WTC11 (cell line): ENCODE data around the gene TULP3. TPM values are rescaled to one million over a fixed set of nuclear protein-coding genes. Genes with fewer than 3 reads are reported as not detected.

ENCODE experiments used
- ATF2 ChIP-seq: sonication (generic); formaldehyde crosslinking; IDR thresholded peaks from 2 replicates; pipeline ENCODE4 v1.8.1; 2022; ENCODE audit warnings: low read depth, missing genetic modification reagents, borderline replicate concordance
- CREB1 ChIP-seq: sonication (generic); formaldehyde crosslinking; IDR thresholded peaks from 2 replicates; pipeline ENCODE4 v1.8.0; 2023; ENCODE audit warnings: mild to moderate bottlenecking, missing genetic modification reagents
- E2F4 ChIP-seq: sonication (generic); formaldehyde crosslinking; IDR thresholded peaks from 2 replicates; pipeline ENCODE4 v1.8.1; 2022; ENCODE audit warnings: low read depth, mild to moderate bottlenecking, moderate library complexity, missing genetic modification reagents, borderline replicate concordance
- ESRRA ChIP-seq: sonication (generic); formaldehyde crosslinking; IDR thresholded peaks from 2 replicates; pipeline ENCODE4 v1.8.1; 2022; ENCODE audit warnings: mild to moderate bottlenecking, missing genetic modification reagents, borderline replicate concordance
- FOXK1 ChIP-seq: sonication (generic); formaldehyde crosslinking; IDR thresholded peaks from 2 replicates; pipeline ENCODE4 v1.8.0; 2022; ENCODE audit warnings: mild to moderate bottlenecking, moderate library complexity, missing genetic modification reagents
- FOXP1 ChIP-seq: sonication (generic); formaldehyde crosslinking; IDR thresholded peaks from 2 replicates; pipeline ENCODE4 v1.8.0; 2022; ENCODE audit warnings: missing genetic modification reagents, mild to moderate bottlenecking, moderate library complexity, borderline replicate concordance
- GABPB1 ChIP-seq: sonication (generic); formaldehyde crosslinking; IDR thresholded peaks from 2 replicates; pipeline ENCODE4 v1.8.1; 2023; ENCODE audit warnings: mild to moderate bottlenecking, missing genetic modification reagents
- HMGXB4 ChIP-seq: sonication (generic); formaldehyde crosslinking; IDR thresholded peaks from 2 replicates; pipeline ENCODE4 v1.8.1; 2023; ENCODE audit warnings: mild to moderate bottlenecking, moderate library complexity, missing genetic modification reagents
- MAX ChIP-seq: sonication (generic); formaldehyde crosslinking; IDR thresholded peaks from 2 replicates; pipeline ENCODE4 v1.8.0; 2022; ENCODE audit warnings: mild to moderate bottlenecking, missing genetic modification reagents
- PRDM15 ChIP-seq: sonication (generic); formaldehyde crosslinking; IDR thresholded peaks from 2 replicates; pipeline ENCODE4 v1.8.0; 2022; ENCODE audit warnings: missing genetic modification reagents
- PREB ChIP-seq: sonication (generic); formaldehyde crosslinking; IDR thresholded peaks from 2 replicates; pipeline ENCODE4 v1.8.1; 2022; ENCODE audit warnings: mild to moderate bottlenecking, missing genetic modification reagents, moderate library complexity, borderline replicate concordance
- SMAD4 ChIP-seq: sonication (generic); formaldehyde crosslinking; IDR thresholded peaks from 2 replicates; pipeline ENCODE4 v1.8.0; 2022; ENCODE audit warnings: mild to moderate bottlenecking, missing genetic modification reagents
- STAT6 ChIP-seq: sonication (generic); formaldehyde crosslinking; conservative IDR thresholded peaks from 2 replicates; pipeline ENCODE4 v1.8.1; 2023; ENCODE audit warnings: mild to moderate bottlenecking, low read depth, missing genetic modification reagents, moderate library complexity
- ZNF425 ChIP-seq: fragments of 250-450 bp; sonication (Bioruptor Pico); conservative IDR thresholded peaks from 2 replicates; pipeline ENCODE4 v1.9.0; 2021; ENCODE audit warnings: mild to moderate bottlenecking
- total RNA-seq: library from RNA; stranded (reverse); gene quantifications from 3 replicates; pipeline ENCODE4 v1.2.3, GENCODE V29; 2021

TULP3 gene
- total RNA-seq, 1 experiment from 2014 or later, result 17.4 TPM

- no peak for TF ChIP-seq STAT6
- no peak for TF ChIP-seq CREB1
- TF ChIP-seq FOXK1 (CRISPR knock-in tag), result no peak
- TF ChIP-seq SMAD4, result no peak
- no peak for TF ChIP-seq GABPB1
- TF ChIP-seq PRDM15 (CRISPR knock-in tag), result no peak
- TF ChIP-seq PREB, result no peak
- no peak; the same call in 1 of the 2 replicates for TF ChIP-seq MAX (CRISPR knock-in tag)
- no peak for TF ChIP-seq FOXP1 (CRISPR knock-in tag)
- no peak for TF ChIP-seq E2F4 (CRISPR knock-in tag)
- no peak for TF ChIP-seq ZNF425 (CRISPR knock-in tag)
- TF ChIP-seq ATF2 (CRISPR knock-in tag), result no peak
- TF ChIP-seq ESRRA (CRISPR knock-in tag), result no peak
- no peak for TF ChIP-seq HMGXB4 (CRISPR knock-in tag)
Measured at GRCh38 chr12:2845280-2845679, 45.4 kb upstream of the TULP3 start (continued).
